Measurements from ENCODE around the gene ZNF451.

Gene ZNF451

GRCh38 chr6:57172136-57173055 is 82.4 kb downstream of the ZNF451 start, which contains the start of gene BAG2:
Gene BAG2, plus strand, starts transcription at chr6:57172326. Its CDS starts 372 bp downstream, at chr6:57172698.
- TF ChIP-seq CTCF (IDR thresholded peaks at IDR 0.05; ENCODE audit: insufficient read depth, low read length, poor library complexity, severe bottlenecking) (peak; percentile 15), EZH2phosphoT487 (conservative IDR thresholded peaks at IDR 0.05; ENCODE audit: low read length) (no peak)
- H3K79me2 ChIP-seq (ENCODE audit: insufficient read depth, low read length) = peaks cover 48% of the 10 kb centered on the region
- peak within 1 kb of the TSS; percentile 84 for H3K27ac ChIP-seq (ENCODE audit: low read depth, low read length)

GRCh38 chr6:57173056-57173885 is 83.3 kb downstream of the ZNF451 start:
- no peaks in the 10 kb centered on the region for H3K9me3 ChIP-seq (ENCODE audit: insufficient read depth, low read length)
- TF ChIP-seq EZH2phosphoT487 (conservative IDR thresholded peaks at IDR 0.05; ENCODE audit: low read length) (no peak), CTCF (IDR thresholded peaks at IDR 0.05; ENCODE audit: insufficient read depth, low read length, poor library complexity, severe bottlenecking) (no peak)
- peak overlapping the region; percentile 84 for H3K27ac ChIP-seq (ENCODE audit: low read depth, low read length)
- peak overlapping the region; percentile 34 for H2AFZ ChIP-seq (ENCODE audit: low read depth, low read length, severe bottlenecking)
- peaks cover 9% of the 10 kb centered on the region for H3K36me3 ChIP-seq (ENCODE audit: low read length)
- H3K4me3 ChIP-seq (ENCODE audit: insufficient read depth, low read length, poor library complexity, severe bottlenecking) = peak overlapping the region; percentile 72
- H3K9me2 ChIP-seq (replicated peaks; ENCODE audit: insufficient read depth, low read length) = no peaks in the 10 kb centered on the region
- H3F3A ChIP-seq (ENCODE audit: insufficient read depth) = peaks cover 40% of the 10 kb centered on the region
- H4K20me1 ChIP-seq (ENCODE audit: low read depth, low read length) = no peaks in the 10 kb centered on the region
- peaks cover 57% of the 10 kb centered on the region for H3K79me2 ChIP-seq (ENCODE audit: insufficient read depth, low read length)
- no peaks in the 10 kb centered on the region for H3K27me3 ChIP-seq (ENCODE audit: low read length)
- peak overlapping the region; percentile 81 for H3K9ac ChIP-seq (ENCODE audit: low read length)
- peak overlapping the region; percentile 69 for H3K4me2 ChIP-seq (ENCODE audit: low read depth, low read length, poor library complexity, severe bottlenecking)

More at GRCh38 chr6:57172136-57173055, 82.4 kb downstream of the ZNF451 start, which contains the start of gene BAG2:
- Histone ChIP-seq H3K27me3 (ENCODE audit: low read length) (no peaks in the 10 kb centered on the region), H3K4me3 (ENCODE audit: insufficient read depth, low read length, poor library complexity, severe bottlenecking) (peak within 1 kb of the TSS; percentile 72), H2AFZ (ENCODE audit: low read depth, low read length, severe bottlenecking) (peak within 1 kb of the TSS; percentile 70), H3K36me3 (ENCODE audit: low read length) (peaks cover 18% of the 10 kb centered on the region), H3K9me3 (ENCODE audit: insufficient read depth, low read length) (no peaks in the 10 kb centered on the region), H3K4me2 (ENCODE audit: low read depth, low read length, poor library complexity, severe bottlenecking) (peak within 1 kb of the TSS; percentile 69), H4K20me1 (ENCODE audit: low read depth, low read length) (no peaks in the 10 kb centered on the region), H3K9me2 (replicated peaks; ENCODE audit: insufficient read depth, low read length) (no peaks in the 10 kb centered on the region), H3F3A (ENCODE audit: insufficient read depth) (peaks cover 49% of the 10 kb centered on the region), H3K9ac (ENCODE audit: low read length) (peak within 1 kb of the TSS; percentile 81)

GRCh38 chr6:57173886-57174510 is 84.0 kb downstream of the ZNF451 start:
- peak overlapping the region; percentile 81 for H3K9ac ChIP-seq (ENCODE audit: low read length)
- H3K4me3 ChIP-seq (ENCODE audit: insufficient read depth, low read length, poor library complexity, severe bottlenecking) = peak overlapping the region; percentile 72
- H3K9me2 ChIP-seq (replicated peaks; ENCODE audit: insufficient read depth, low read length) = no peaks in the 10 kb centered on the region
- no peak for TF ChIP-seq CTCF (IDR thresholded peaks at IDR 0.05; ENCODE audit: insufficient read depth, low read length, poor library complexity, severe bottlenecking)
- TF ChIP-seq EZH2phosphoT487 (conservative IDR thresholded peaks at IDR 0.05; ENCODE audit: low read length) = no peak
- peaks cover 6% of the 10 kb centered on the region for H3K36me3 ChIP-seq (ENCODE audit: low read length)
- no peaks in the 10 kb centered on the region for H3K9me3 ChIP-seq (ENCODE audit: insufficient read depth, low read length)
- H3K79me2 ChIP-seq (ENCODE audit: insufficient read depth, low read length) = peaks cover 64% of the 10 kb centered on the region
- 0 out of 2 replicates have a peak, but pooled peaks cover 6% of the 10 kb centered on the region for H4K20me1 ChIP-seq (ENCODE audit: low read depth, low read length)
- H3F3A ChIP-seq (ENCODE audit: insufficient read depth) = peaks cover 34% of the 10 kb centered on the region
- H3K4me2 ChIP-seq (ENCODE audit: low read depth, low read length, poor library complexity, severe bottlenecking) = peak overlapping the region; percentile 69
- peak overlapping the region; percentile 84 for H3K27ac ChIP-seq (ENCODE audit: low read depth, low read length)
- H2AFZ ChIP-seq (ENCODE audit: low read depth, low read length, severe bottlenecking) = peak overlapping the region; percentile 0
- no peaks in the 10 kb centered on the region for H3K27me3 ChIP-seq (ENCODE audit: low read length)

Measured in SU-DHL-6 (cell line).